ENCODE measurements around the gene GPR34. TPM values are rescaled to one million over a fixed set of nuclear protein-coding genes. Genes with fewer than 3 reads are reported as not detected.

GPR34 gene
- total and polyA plus RNA-seq, 9 of the 15 experiments (the other 6 are each of a cell fraction or from before 2014, with no cell fraction given) = 0.13 TPM; not detected in 8

DNA sequence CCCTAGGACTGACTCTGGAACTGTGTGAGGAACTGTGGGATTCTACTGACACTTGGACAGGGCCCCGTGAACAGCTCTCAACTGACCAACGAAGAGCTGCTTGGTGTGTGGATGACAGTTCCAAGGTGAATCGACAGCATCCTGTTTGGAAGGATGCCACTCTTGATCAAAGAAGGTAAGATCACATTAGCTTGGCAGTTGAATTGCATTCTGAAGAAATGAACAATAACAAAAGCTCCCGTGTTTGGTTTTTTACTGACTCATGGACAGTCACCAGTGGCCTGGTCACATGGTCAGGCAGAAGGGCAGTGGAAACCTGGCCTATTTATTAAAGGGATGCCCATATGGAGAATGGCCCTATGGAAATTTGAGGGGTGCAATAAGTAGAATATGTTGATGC is 33.1 kb upstream of the GPR34 start:
- BruUV-seq (replicated peaks) = no TSS peak
- no peak for FAIRE-seq
- Histone ChIP-seq H3K27me3 (ENCODE audit: control insufficient read depth in 2 of 2, insufficient read depth in 2 of 2, low read length in 2 of 2) (no peaks in the 10 kb centered on the region), H3K27ac (ENCODE audit: extremely low read depth, low read depth, low read length) (no peak overlapping the region), H3K36me3 (ENCODE audit: control insufficient read depth, insufficient read depth, low read length) (no peaks in the 10 kb centered on the region), H3K4me2 (ENCODE audit: insufficient read depth, low read length) (no peak overlapping the region), H3K4me3 (no peak overlapping the region), H3K9ac (ENCODE audit: insufficient read depth in 1 of 2, low read depth in 2 of 2, low read length in 2 of 2) (no peak overlapping the region), H3K9me1 (ENCODE audit: control insufficient read depth, insufficient read depth, low read length) (no peaks in the 10 kb centered on the region), H3K79me2 (ENCODE audit: control insufficient read depth, insufficient read depth, low read length) (no peaks in the 10 kb centered on the region), H4K20me1 (replicated peaks; ENCODE audit: control insufficient read depth, insufficient read depth, low read length) (no peaks in the 10 kb centered on the region), H2AFZ (ENCODE audit: low read depth, low read length) (no peak overlapping the region), H3K4me1 (replicated peaks in 1 of 2; ENCODE audit: control insufficient read depth in 2 of 2, insufficient read depth in 2 of 2, low read length in 2 of 2) (no peaks in the 10 kb centered on the region), H3K9me3 (replicated peaks; ENCODE audit: control insufficient read depth, insufficient read depth, low read depth, low read length) (no peaks in the 10 kb centered on the region)
- 20% methylated on average over 3 of the region's 4 CpGs for WGBS (ENCODE audit: insufficient coverage, low coverage, missing lambda C conversion rate)
- TF ChIP-seq ZNF551 (CRISPR knock-in tag; IDR thresholded peaks at IDR 0.05) = no peak
- TF ChIP-seq LCOR (CRISPR knock-in tag; IDR thresholded peaks at IDR 0.05) = no peak
- TF ChIP-seq, protein P1, sequence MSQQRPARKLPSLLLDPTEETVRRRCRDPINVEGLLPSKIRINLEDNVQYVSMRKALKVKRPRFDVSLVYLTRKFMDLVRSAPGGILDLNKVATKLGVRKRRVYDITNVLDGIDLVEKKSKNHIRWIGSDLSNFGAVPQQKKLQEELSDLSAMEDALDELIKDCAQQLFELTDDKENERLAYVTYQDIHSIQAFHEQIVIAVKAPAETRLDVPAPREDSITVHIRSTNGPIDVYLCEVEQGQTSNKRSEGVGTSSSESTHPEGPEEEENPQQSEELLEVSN (IDR thresholded peaks at IDR 0.05; ENCODE audit: borderline replicate concordance in 1 of 2, extremely low read depth in 1 of 2, insufficient read depth in 1 of 2, insufficient read length in 1 of 2, low read depth in 1 of 2, low read length in 1 of 2, poor library complexity in 1 of 2, severe bottlenecking in 1 of 2) = no peak
- TF ChIP-seq LARP7 (IDR thresholded peaks at IDR 0.05) = no peak
- TF ChIP-seq ZNF24 (IDR thresholded peaks at IDR 0.05) = no peak
- TF ChIP-seq NONO (IDR thresholded peaks at IDR 0.05; ENCODE audit: low read depth in 2 of 2, low read length in 1 of 2) = no peak
- TF ChIP-seq RAD51 (IDR thresholded peaks at IDR 0.05; ENCODE audit: borderline replicate concordance, low read depth) = no peak
- TF ChIP-seq SMC3 (conservative IDR thresholded peaks at IDR 0.05; ENCODE audit: insufficient read depth, low read depth, low read length) = no peak
- TF ChIP-seq CEBPB (tag; IDR thresholded peaks at IDR 0.05) = no peak
- TF ChIP-seq ZNF766 (CRISPR knock-in tag; conservative IDR thresholded peaks at IDR 0.05) = no peak
- TF ChIP-seq, protein P2, sequence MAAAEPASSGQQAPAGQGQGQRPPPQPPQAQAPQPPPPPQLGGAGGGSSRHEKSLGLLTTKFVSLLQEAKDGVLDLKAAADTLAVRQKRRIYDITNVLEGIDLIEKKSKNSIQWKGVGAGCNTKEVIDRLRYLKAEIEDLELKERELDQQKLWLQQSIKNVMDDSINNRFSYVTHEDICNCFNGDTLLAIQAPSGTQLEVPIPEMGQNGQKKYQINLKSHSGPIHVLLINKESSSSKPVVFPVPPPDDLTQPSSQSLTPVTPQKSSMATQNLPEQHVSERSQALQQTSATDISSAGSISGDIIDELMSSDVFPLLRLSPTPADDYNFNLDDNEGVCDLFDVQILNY (CRISPR knock-in tag; IDR thresholded peaks at IDR 0.05) = no peak
- TF ChIP-seq XRCC5 (IDR thresholded peaks at IDR 0.05; ENCODE audit: low read depth, low read length) = no peak
- TF ChIP-seq NR1H2 (CRISPR knock-in tag; IDR thresholded peaks at IDR 0.05) = no peak
- no peak for TF ChIP-seq TAF1 (IDR thresholded peaks at IDR 0.05; ENCODE audit: control insufficient read depth, extremely low read depth, insufficient read depth, low read length, severe bottlenecking)
- no peak for TF ChIP-seq KLF10 (CRISPR knock-in tag; IDR thresholded peaks at IDR 0.05)
- no peak for TF ChIP-seq ARID1B (IDR thresholded peaks at IDR 0.05)
- no peak for TF ChIP-seq ZKSCAN1 (IDR thresholded peaks at IDR 0.05; ENCODE audit: low read depth, low read length)
- no peak for TF ChIP-seq ZNF316 (IDR thresholded peaks at IDR 0.05)
- DNase-seq (ENCODE audit: extremely low read depth in 1 of 4, low spot score in 3 of 4) = no peak
- no peak for ATAC-seq
- in situ Hi-C loops (cut with MboI) (no loop called here), intact Hi-C loops (cut with micrococcal nuclease) (no loop called here)
- ChIA-PET CTCF (ENCODE audit: low intra/inter-chr PET ratio) (no interaction called here), POLR2A (no interaction called here)

Data from K562 (cell line).